Right lobe of liver (tissue), 6 donors: ENCODE measurements around the gene NXF1. TPM values are rescaled to one million over a fixed set of nuclear protein-coding genes. Genes with fewer than 3 reads are reported as not detected.
"Not testable (repeated sequence)": the region's sequence is repeated elsewhere in the genome, so short reads cannot be mapped to it uniquely, and the experiment has no call there.

Source experiments
- ATAC-seq, 4 donors: fragments of 200-7000 bp; cut with Tn5 transposase; one replicate each; pipeline ENCODE4 v1.9.1; 2020; ENCODE audit warnings: mild to moderate bottlenecking in 4 of 4, moderate library complexity in 4 of 4
- DNase-seq, 3 donors: peaks; one replicate each; pipeline ENCODE4 v3.0.0-alpha.2; 2020
- H3K27ac ChIP-seq, 3 donors: fragments of 200-600 bp; one replicate each; pipeline ENCODE4 v1.8.0; 2022
- H3K27me3 ChIP-seq, 2 donors: fragments of 200-600 bp; one replicate each; pipeline ENCODE4 v1.8.0; 2022
- H3K36me3 ChIP-seq, 4 donors: fragments of 200-600 bp; sonication (generic) in 1 of 4; one replicate each; pipeline versions ENCODE4 v1.5.1 to v1.8.0; 2017 to 2022; ENCODE audit warnings: control low read depth in 1 of 4
- H3K4me1 ChIP-seq, 4 donors: fragments of 200-600 bp; sonication (generic) in 1 of 4; one replicate each; pipeline versions ENCODE4 v1.5.1 to v1.8.0; 2017 to 2022; ENCODE audit warnings: control low read depth in 1 of 4
- H3K4me3 ChIP-seq, 3 donors: fragments of 200-600 bp; one replicate each; pipeline ENCODE4 v1.8.0; 2022
- H3K9me3 ChIP-seq, 4 donors: fragments of 200-600 bp; sonication (generic) in 1 of 4; one replicate each; pipeline versions ENCODE4 v1.5.1 to v1.8.0; 2017 to 2022; ENCODE audit warnings: control low read depth in 1 of 4
- POLR2A ChIP-seq: fragments of 450-650 bp; IDR thresholded peaks from one replicate; pipeline ENCODE4 v1.6.1; 2017; ENCODE audit warnings: antibody characterized with exemption, mild to moderate bottlenecking
- WGBS: methylation state at CpG from one replicate; pipeline ENCODE4 v1.1.6; 2018; ENCODE audit warnings: low coverage, low lambda C conversion rate; ENCODE audit not compliant: insufficient coverage; ENCODE audit errors: missing lambda C conversion rate; 5-methylcytosine and 5-hydroxymethylcytosine counted together
- intact Hi-C, 2 donors: fragments of 100-400 bp; cut with DNase I; formaldehyde crosslinking; loops; one replicate each; pipeline versions ENCODE4 v1.11.2 to v1.14.1; 2022
- microRNA-seq, 2 donors: library from miRNA; unstranded; fragments of <30 nt; microRNA quantifications; one replicate each; pipeline ENCODE4, GENCODE V29; 2019 to 2020
- small RNA-seq, 2 experiments: library from RNA; depleted of rRNA; stranded (forward); fragments of <200 nt; gene quantifications; one replicate each; pipeline ENCODE3, GENCODE V24; 2016
- total RNA-seq, 6 experiments: library from RNA; depleted of rRNA in 2 of 6; stranded (reverse); fragments of >200 nt in 2 of 6; fragmentation: NEBNext Ultra II Directional in 3 of 6; extraction: Animal tissue kit (Norgen Biotek cat#: 25700) in 3 of 6; gene quantifications; one replicate each; pipeline versions ENCODE4 v1.1.0 to v1.2.4, GENCODE V29; 2016 to 2023
- TF ChIP-seq, protein P1 (sequence below), 4 donors: fragments of 200-600 bp in 3 of 4; fragments of 450-650 bp in 1 of 4; IDR thresholded peaks; one replicate each; pipeline versions ENCODE4 v1.5.1 to v1.8.0; 2016 to 2022; ENCODE audit warnings: antibody characterized with exemption in 4 of 4, mild to moderate bottlenecking in 2 of 4
- donor health status: DM: no; HTN: yes; CAD: no.
- donor health status: DM: no; HTN: no; CAD: no.
- donor health status: DM: no; HTN: no; CAD: no.
- donor health status: DM: no; HTN: yes; CAD: no.
- donor health status: DM: no; HTN: yes; CAD: no.

The NXF1 gene
- total RNA-seq, 6 experiments from 2014 or later: 24.7 to 42.9 (median 32.3) TPM

DNA sequence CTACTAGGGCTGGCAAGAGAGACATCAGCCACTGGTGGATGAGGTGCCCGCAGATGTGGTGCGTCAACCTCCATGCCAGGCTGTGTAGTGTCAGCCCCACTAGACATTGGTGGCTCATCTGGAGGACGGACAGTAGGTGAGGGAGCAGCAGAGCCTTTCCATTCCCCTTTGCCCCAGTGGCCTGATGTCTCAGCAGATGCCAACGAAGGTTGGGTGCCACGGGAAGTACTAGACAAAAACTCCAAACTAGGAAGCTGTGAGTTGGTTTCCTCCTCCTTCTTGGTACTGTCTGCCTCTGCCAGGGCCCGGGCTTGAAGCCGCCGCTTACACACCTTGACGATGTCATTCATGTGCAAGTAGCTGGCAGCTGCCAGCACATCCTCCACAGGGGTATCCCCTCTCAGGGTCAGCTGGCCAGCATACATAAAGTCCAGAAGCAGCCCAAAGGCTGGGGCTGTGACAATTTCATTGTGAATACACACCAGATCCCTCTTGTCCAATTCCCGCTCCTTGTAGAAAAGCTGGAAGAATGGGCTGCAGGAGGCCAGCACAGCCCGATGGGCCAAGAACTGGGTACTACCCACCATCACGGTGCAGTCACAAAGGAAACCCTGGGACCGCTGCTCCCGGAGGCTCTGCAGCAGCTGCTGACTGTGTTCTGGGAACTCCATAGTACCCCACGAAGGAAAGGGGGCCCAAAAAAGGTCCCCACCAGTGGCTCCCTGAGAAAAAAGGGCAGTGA, 52.1 kb downstream of the NXF1 start:
- 16% methylated on average over 5 of the region's 15 CpGs for WGBS
- TF ChIP-seq, protein P1, sequence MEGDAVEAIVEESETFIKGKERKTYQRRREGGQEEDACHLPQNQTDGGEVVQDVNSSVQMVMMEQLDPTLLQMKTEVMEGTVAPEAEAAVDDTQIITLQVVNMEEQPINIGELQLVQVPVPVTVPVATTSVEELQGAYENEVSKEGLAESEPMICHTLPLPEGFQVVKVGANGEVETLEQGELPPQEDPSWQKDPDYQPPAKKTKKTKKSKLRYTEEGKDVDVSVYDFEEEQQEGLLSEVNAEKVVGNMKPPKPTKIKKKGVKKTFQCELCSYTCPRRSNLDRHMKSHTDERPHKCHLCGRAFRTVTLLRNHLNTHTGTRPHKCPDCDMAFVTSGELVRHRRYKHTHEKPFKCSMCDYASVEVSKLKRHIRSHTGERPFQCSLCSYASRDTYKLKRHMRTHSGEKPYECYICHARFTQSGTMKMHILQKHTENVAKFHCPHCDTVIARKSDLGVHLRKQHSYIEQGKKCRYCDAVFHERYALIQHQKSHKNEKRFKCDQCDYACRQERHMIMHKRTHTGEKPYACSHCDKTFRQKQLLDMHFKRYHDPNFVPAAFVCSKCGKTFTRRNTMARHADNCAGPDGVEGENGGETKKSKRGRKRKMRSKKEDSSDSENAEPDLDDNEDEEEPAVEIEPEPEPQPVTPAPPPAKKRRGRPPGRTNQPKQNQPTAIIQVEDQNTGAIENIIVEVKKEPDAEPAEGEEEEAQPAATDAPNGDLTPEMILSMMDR (IDR thresholded peaks at IDR 0.05): no peak
- no peak for TF ChIP-seq POLR2A
- H3K27me3 ChIP-seq: no peaks in the 10 kb centered on the region
- peaks cover 0 to 6% (median 0%) of the 10 kb centered on the region in 4 donors for H3K36me3 ChIP-seq
- ATAC-seq: no peak
- peak overlapping the region; percentile 54 to 67 (median 57) for H3K4me3 ChIP-seq
- H3K4me1 ChIP-seq: peaks cover 0 to 11% (median 0%) of the 10 kb centered on the region in 4 donors
- no peaks in the 10 kb centered on the region for H3K9me3 ChIP-seq
- intact Hi-C loops: no loop called here
- DNase-seq: no peak
- peak overlapping the region in 1 of 3 donors; percentile 58 for H3K27ac ChIP-seq

DNA sequence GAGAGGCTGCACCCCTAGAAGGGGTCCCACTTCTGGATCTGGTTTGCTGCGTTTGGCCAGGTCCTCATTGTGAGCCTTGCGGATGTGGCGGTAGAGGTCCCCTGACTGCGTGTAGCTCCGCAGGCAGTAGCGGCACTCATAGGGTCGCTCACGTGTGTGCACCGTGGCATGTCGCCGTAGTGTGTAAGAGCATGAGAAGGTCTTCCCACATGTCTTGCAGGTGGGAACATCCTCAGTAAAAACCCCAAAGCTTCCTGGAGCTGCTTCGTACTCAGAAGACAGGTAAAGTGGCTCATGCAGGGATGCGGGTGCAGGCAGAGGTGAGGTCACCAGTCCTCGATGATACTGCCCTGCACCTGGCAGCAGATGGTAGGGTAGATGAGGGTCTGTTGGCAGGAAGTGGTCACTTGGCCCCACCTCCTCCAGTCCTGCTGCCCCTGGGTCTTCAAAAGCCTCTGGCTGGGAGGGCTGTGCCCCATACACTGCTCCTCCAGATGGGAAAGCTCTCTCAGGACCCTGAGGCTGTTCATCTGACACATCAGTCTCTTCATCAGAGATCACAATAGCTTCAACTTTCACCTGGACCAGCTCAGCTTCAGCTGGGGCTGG, 53.0 kb downstream of the NXF1 start:
- DNase-seq (no peak), ATAC-seq (no peak)
- no peak overlapping the region for H3K27ac ChIP-seq
- H3K4me1 ChIP-seq: peaks cover 0 to 11% (median 0%) of the 10 kb centered on the region in 4 donors
- intact Hi-C loops: no loop called here
- 100% methylated on average over 2 of the region's 14 CpGs for WGBS
- TF ChIP-seq, protein P1 (IDR thresholded peaks at IDR 0.05): no peak
- no peak for TF ChIP-seq POLR2A
- no peak overlapping the region for H3K4me3 ChIP-seq
- no peaks in the 10 kb centered on the region for H3K9me3 ChIP-seq
- H3K36me3 ChIP-seq: peaks cover 0 to 6% (median 0%) of the 10 kb centered on the region in 4 donors
- no peaks in the 10 kb centered on the region for H3K27me3 ChIP-seq

DNA sequence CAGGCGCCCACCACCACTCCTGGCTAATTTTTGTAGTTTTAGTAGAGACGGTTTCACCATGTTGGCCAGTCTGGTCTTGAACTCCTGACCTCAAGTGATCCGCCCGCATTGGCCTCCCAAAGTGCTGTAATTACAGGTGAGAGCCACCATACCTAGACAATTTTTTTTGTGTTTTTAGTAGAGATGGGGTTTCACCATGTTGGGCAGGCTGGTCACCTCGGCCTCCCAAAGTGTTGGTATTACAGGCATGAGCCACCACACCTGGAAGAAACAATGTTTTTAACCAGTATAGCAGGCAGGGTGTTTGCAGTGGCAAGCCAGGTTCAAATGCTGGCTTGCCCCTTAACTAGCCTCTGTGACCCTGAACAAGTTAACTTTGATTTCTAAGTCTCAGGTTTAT, 55.3 kb downstream of the NXF1 start:
- intact Hi-C loops, H3K27ac ChIP-seq, ATAC-seq, H3K9me3 ChIP-seq, H3K27me3 ChIP-seq, H3K36me3 ChIP-seq, DNase-seq, H3K4me3 ChIP-seq: not testable (repeated sequence)
- H3K4me1 ChIP-seq: peaks cover 0 to 11% (median 0%) of the 10 kb centered on the region in 4 donors
- 97% methylated on average over 4 of the region's 5 CpGs for WGBS

DNA sequence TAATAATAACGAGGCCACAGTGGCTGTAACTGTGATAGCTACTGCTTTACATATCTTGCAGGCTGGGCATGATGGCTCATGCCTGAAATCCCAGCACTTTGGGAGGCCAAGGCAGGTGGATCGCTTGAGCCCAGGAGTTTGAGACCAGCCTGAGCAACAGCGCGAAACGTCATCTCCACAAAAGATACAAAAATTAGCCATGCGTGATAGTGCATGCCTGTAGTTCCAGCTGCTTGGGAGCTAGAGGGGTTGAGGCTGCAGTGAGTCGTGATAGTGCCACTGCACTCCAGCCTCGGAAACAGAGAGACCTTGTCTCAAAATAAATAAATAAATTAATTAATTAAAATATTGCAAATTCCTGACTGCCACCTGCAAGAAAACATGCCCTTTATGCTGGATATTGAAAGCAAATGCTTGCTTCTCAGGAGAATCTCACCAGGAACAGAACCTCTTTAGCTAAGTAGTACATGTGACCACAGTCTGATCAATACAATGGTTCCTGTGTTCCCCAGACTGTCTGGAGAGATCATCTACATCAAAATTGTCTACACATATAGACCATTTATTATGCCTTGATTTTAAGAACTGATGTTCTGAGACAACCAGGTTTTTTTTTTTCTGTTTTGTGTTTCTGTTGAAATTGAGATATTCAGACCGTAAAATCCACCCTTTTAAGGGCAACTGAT, 57.6 kb downstream of the NXF1 start:
- WGBS: 89% methylated on average over 9 of the region's 9 CpGs
- Histone ChIP-seq H3K4me1 (no peaks in the 10 kb centered on the region), H3K36me3 (peaks cover 0 to 6% (median 0%) of the 10 kb centered on the region in 4 donors), H3K4me3 (no peak overlapping the region), H3K27ac (no peak overlapping the region), H3K27me3 (no peaks in the 10 kb centered on the region), H3K9me3 (no peaks in the 10 kb centered on the region)
- TF ChIP-seq POLR2A: no peak
- TF ChIP-seq, protein P1 (IDR thresholded peaks at IDR 0.05): no peak
- ATAC-seq: no peak
- DNase-seq: no peak
- intact Hi-C loops: no loop called here

Small RNA genes lying within 50 kb of the gene (microRNA-seq; reads per million reads assigned to microRNA genes)
- gene MIR6514 (0.58 to 1.3 reads per million in 2 donors), gene MIR6748 (0 to 0.29 reads per million in 2 donors)

Small RNA genes lying within 50 kb of the gene (small RNA-seq; reads per million reads assigned to genes)
- 0.10 to 0.52 reads per million in 2 experiments for gene MIR6514
- 0 reads per million in 2 experiments for gene RF00099
- 0 reads per million in 2 experiments for gene RNU6-118P
- gene SNORD22: 0 reads per million in 2 experiments
- 0 reads per million in 2 experiments for gene SNORD26
- 0 reads per million in 2 experiments for gene SNORD27
- gene SNORD28: 0 reads per million in 2 experiments
- gene SNORD30: 4,183 to 6,160 reads per million in 2 experiments

Other genes starting within 250 kb of the NXF1 start
- 100 to 1,000 TPM; 442 to 450 (median 449) TPM for gene EEF1G, start 231.5 kb downstream of the NXF1 start, total RNA-seq
- gene TUT1, start 213.9 kb downstream of the NXF1 start, total RNA-seq: 10 to 100 TPM; 12.3 to 34.2 (median 21.1) TPM
- gene MTA2, start 203.6 kb downstream of the NXF1 start, total RNA-seq: 10 to 100 TPM; 20.0 to 38.0 (median 31.8) TPM
- gene EML3, start 192.7 kb downstream of the NXF1 start, total RNA-seq: 10 to 100 TPM; 19.1 to 36.4 (median 22.7) TPM
- gene ROM1, start 192.2 kb downstream of the NXF1 start, total RNA-seq: 1 to 10 TPM; 1.1 to 2.9 (median 1.2) TPM
- gene B3GAT3, start 183.5 kb downstream of the NXF1 start, total RNA-seq: 10 to 100 TPM; 17.1 to 32.8 (median 23.4) TPM
- gene GANAB, start 158.8 kb downstream of the NXF1 start, total RNA-seq: 100 to 1,000 TPM; 131 to 237 (median 201) TPM
- 10 to 100 TPM; 12.1 to 20.3 (median 13.0) TPM for gene INTS5, start 152.1 kb downstream of the NXF1 start, total RNA-seq
- 10 to 100 TPM; 18.6 to 52.0 (median 25.6) TPM for gene C11orf98, start 140.2 kb downstream of the NXF1 start, total RNA-seq
- gene CSKMT, start 140.1 kb downstream of the NXF1 start, total RNA-seq: 1 to 10 TPM in 5 of 6 experiments, under 1 TPM in 1; 0.74 to 4.1 (median 2.6) TPM
- 1 to 10 TPM; 4.0 to 6.3 (median 5.3) TPM for gene UQCC3, start 133.8 kb downstream of the NXF1 start, total RNA-seq
- 1 to 10 TPM; 2.7 to 6.5 (median 3.7) TPM for gene LBHD1, start 133.2 kb downstream of the NXF1 start, total RNA-seq
- gene UBXN1, start 126.4 kb downstream of the NXF1 start, total RNA-seq: 10 to 100 TPM; 24.7 to 41.9 (median 28.0) TPM
- under 1 TPM in 1 of 6 experiments, not detected in 5; 0.12 TPM for gene LRRN4CL, start 115.9 kb downstream of the NXF1 start, total RNA-seq
- 10 to 100 TPM; 18.8 to 41.4 (median 34.3) TPM for gene BSCL2, start 98.0 kb downstream of the NXF1 start, total RNA-seq
- gene GNG3, start 97.8 kb downstream of the NXF1 start, total RNA-seq: not detected
- gene HNRNPUL2, start 78.0 kb downstream of the NXF1 start, total RNA-seq: 10 to 100 TPM in 4 of 6 experiments, 1 to 10 TPM in 2; 7.9 to 17.1 (median 13.3) TPM
- 10 to 100 TPM in 3 of 6 experiments, 1 to 10 TPM in 3; 8.5 to 13.3 (median 10.6) TPM for gene TTC9C, start 77.0 kb downstream of the NXF1 start, total RNA-seq
- 1 to 10 TPM; 3.4 to 7.1 (median 4.7) TPM for gene ZBTB3, start 51.3 kb downstream of the NXF1 start, total RNA-seq
- gene POLR2G, start 43.9 kb downstream of the NXF1 start, total RNA-seq: 10 to 100 TPM; 23.8 to 37.4 (median 26.6) TPM
- gene TAF6L, start 34.0 kb downstream of the NXF1 start, total RNA-seq: 10 to 100 TPM; 11.9 to 19.3 (median 16.0) TPM
- 10 to 100 TPM; 23.9 to 47.6 (median 29.1) TPM for gene TMEM179B, start 18.0 kb downstream of the NXF1 start, total RNA-seq
- gene TMEM223, start 13.4 kb downstream of the NXF1 start, total RNA-seq: 10 to 100 TPM in 2 of 6 experiments, 1 to 10 TPM in 4; 6.6 to 26.4 (median 8.2) TPM
- 10 to 100 TPM; 22.1 to 27.8 (median 24.6) TPM for gene STX5, start 26.6 kb upstream of the NXF1 start, total RNA-seq
- not detected for gene TEX54, start 27.4 kb upstream of the NXF1 start, total RNA-seq
- gene WDR74, start 34.1 kb upstream of the NXF1 start, total RNA-seq: 10 to 100 TPM; 17.6 to 30.6 (median 24.3) TPM
- gene SLC3A2, start 75.5 kb upstream of the NXF1 start, total RNA-seq: 100 to 1,000 TPM in 1 of 6 experiments, 10 to 100 TPM in 5; 39.8 to 106 (median 63.0) TPM
- gene CHRM1, start 115.9 kb upstream of the NXF1 start, total RNA-seq: not detected
- gene SLC22A6, start 179.5 kb upstream of the NXF1 start, total RNA-seq: not detected
- not detected for gene SLC22A8, start 210.4 kb upstream of the NXF1 start, total RNA-seq